ENCODE data around the gene RHBDF2.

The RHBDF2 gene

GRCh38 chr17:76499267-76499667 lies 2.0 kb downstream of the RHBDF2 start:
- Histone ChIP-seq H3K27ac (ENCODE audit: low read depth, low read length) (peak overlapping the region; percentile 67), H3K4me3 (ENCODE audit: low read length) (peak overlapping the region; percentile 4), H3K4me1 (ENCODE audit: control insufficient read depth, insufficient read depth, low read length) (peaks cover 7% of the 10 kb centered on the region), H3K27me3 (ENCODE audit: control insufficient read depth, insufficient read depth, low read length) (no peaks in the 10 kb centered on the region), H3K9ac (ENCODE audit: low read length) (peak overlapping the region; percentile 2), H3K36me3 (ENCODE audit: control insufficient read depth, insufficient read depth, low read length) (no peaks in the 10 kb centered on the region)

GRCh38 chr17:76498876-76499251 lies 2.4 kb downstream of the RHBDF2 start:
- Histone ChIP-seq H3K4me1 (ENCODE audit: control insufficient read depth, insufficient read depth, low read length) (peaks cover 7% of the 10 kb centered on the region), H3K27ac (ENCODE audit: low read depth, low read length) (peak overlapping the region; percentile 67), H3K36me3 (ENCODE audit: control insufficient read depth, insufficient read depth, low read length) (no peaks in the 10 kb centered on the region), H3K4me3 (ENCODE audit: low read length) (peak overlapping the region; percentile 4), H3K27me3 (ENCODE audit: control insufficient read depth, insufficient read depth, low read length) (no peaks in the 10 kb centered on the region), H3K9ac (ENCODE audit: low read length) (peak overlapping the region; percentile 2)

- Histone ChIP-seq H3K27me3 (ENCODE audit: control insufficient read depth, insufficient read depth, low read length) (no peaks in the 10 kb centered on the region), H3K4me3 (ENCODE audit: low read length) (peak overlapping the region; percentile 1), H3K27ac (ENCODE audit: low read depth, low read length) (peak overlapping the region; percentile 67), H3K36me3 (ENCODE audit: control insufficient read depth, insufficient read depth, low read length) (no peaks in the 10 kb centered on the region), H3K4me1 (ENCODE audit: control insufficient read depth, insufficient read depth, low read length) (peaks cover 7% of the 10 kb centered on the region), H3K9ac (ENCODE audit: low read length) (no peak overlapping the region)
Observed at GRCh38 chr17:76497979-76498875, 3.0 kb downstream of the RHBDF2 start.

- Histone ChIP-seq H3K9ac (ENCODE audit: low read length) (no peak overlapping the region), H3K27ac (ENCODE audit: low read depth, low read length) (no peak overlapping the region), H3K4me3 (ENCODE audit: low read length) (no peak overlapping the region), H3K36me3 (ENCODE audit: control insufficient read depth, insufficient read depth, low read length) (no peaks in the 10 kb centered on the region), H3K27me3 (ENCODE audit: control insufficient read depth, insufficient read depth, low read length) (no peaks in the 10 kb centered on the region), H3K4me1 (ENCODE audit: control insufficient read depth, insufficient read depth, low read length) (peaks cover 7% of the 10 kb centered on the region)
Observed at GRCh38 chr17:76497699-76497978, 3.6 kb downstream of the RHBDF2 start.

- Histone ChIP-seq H3K36me3 (ENCODE audit: control insufficient read depth, insufficient read depth, low read length) (no peaks in the 10 kb centered on the region), H3K27me3 (ENCODE audit: control insufficient read depth, insufficient read depth, low read length) (no peaks in the 10 kb centered on the region), H3K4me3 (ENCODE audit: low read length) (no peak overlapping the region), H3K27ac (ENCODE audit: low read depth, low read length) (no peak overlapping the region), H3K4me1 (ENCODE audit: control insufficient read depth, insufficient read depth, low read length) (peaks cover 3% of the 10 kb centered on the region), H3K9ac (ENCODE audit: low read length) (no peak overlapping the region)
Observed at GRCh38 chr17:76496464-76496863, 4.8 kb downstream of the RHBDF2 start.

- H3K4me3 ChIP-seq (ENCODE audit: low read length): no peak overlapping the region
- no peaks in the 10 kb centered on the region for H3K36me3 ChIP-seq (ENCODE audit: control insufficient read depth, insufficient read depth, low read length)
- H3K9ac ChIP-seq (ENCODE audit: low read length): no peak overlapping the region
- H3K4me1 ChIP-seq (ENCODE audit: control insufficient read depth, insufficient read depth, low read length): peaks cover 3% of the 10 kb centered on the region
- no peak overlapping the region for H3K27ac ChIP-seq (ENCODE audit: low read depth, low read length)
- H3K27me3 ChIP-seq (ENCODE audit: control insufficient read depth, insufficient read depth, low read length): no peaks in the 10 kb centered on the region
Observed at GRCh38 chr17:76495663-76496400, 5.4 kb downstream of the RHBDF2 start.

- Histone ChIP-seq H3K27ac (ENCODE audit: low read depth, low read length) (no peak overlapping the region), H3K27me3 (ENCODE audit: control insufficient read depth, insufficient read depth, low read length) (no peaks in the 10 kb centered on the region), H3K9ac (ENCODE audit: low read length) (no peak overlapping the region), H3K36me3 (ENCODE audit: control insufficient read depth, insufficient read depth, low read length) (no peaks in the 10 kb centered on the region), H3K4me1 (ENCODE audit: control insufficient read depth, insufficient read depth, low read length) (no peaks in the 10 kb centered on the region), H3K4me3 (ENCODE audit: low read length) (peak overlapping the region; percentile 34)
Observed at GRCh38 chr17:76493505-76494167, 7.6 kb downstream of the RHBDF2 start.

- peak overlapping the region; percentile 41 for H3K27ac ChIP-seq (ENCODE audit: low read depth, low read length)
- no peaks in the 10 kb centered on the region for H3K4me1 ChIP-seq (ENCODE audit: control insufficient read depth, insufficient read depth, low read length)
- H3K4me3 ChIP-seq (ENCODE audit: low read length): peak overlapping the region; percentile 34
Observed at GRCh38 chr17:76492989-76493501, 8.2 kb downstream of the RHBDF2 start.

GRCh38 chr17:76492123-76492988 lies 8.9 kb downstream of the RHBDF2 start:
- Histone ChIP-seq H3K9ac (ENCODE audit: low read length) (no peak overlapping the region), H3K27ac (ENCODE audit: low read depth, low read length) (peak overlapping the region; percentile 41), H3K36me3 (ENCODE audit: control insufficient read depth, insufficient read depth, low read length) (no peaks in the 10 kb centered on the region), H3K27me3 (ENCODE audit: control insufficient read depth, insufficient read depth, low read length) (no peaks in the 10 kb centered on the region), H3K4me1 (ENCODE audit: control insufficient read depth, insufficient read depth, low read length) (no peaks in the 10 kb centered on the region), H3K4me3 (ENCODE audit: low read length) (peak overlapping the region; percentile 34)

More at GRCh38 chr17:76492989-76493501, 8.2 kb downstream of the RHBDF2 start:
- no peaks in the 10 kb centered on the region for H3K36me3 ChIP-seq (ENCODE audit: control insufficient read depth, insufficient read depth, low read length)
- no peak overlapping the region for H3K9ac ChIP-seq (ENCODE audit: low read length)
- no peaks in the 10 kb centered on the region for H3K27me3 ChIP-seq (ENCODE audit: control insufficient read depth, insufficient read depth, low read length)

- H3K36me3 ChIP-seq (ENCODE audit: control insufficient read depth, insufficient read depth, low read length): no peaks in the 10 kb centered on the region
- H3K4me3 ChIP-seq (ENCODE audit: low read length): no peak overlapping the region
- H3K27me3 ChIP-seq (ENCODE audit: control insufficient read depth, insufficient read depth, low read length): no peaks in the 10 kb centered on the region
- no peaks in the 10 kb centered on the region for H3K4me1 ChIP-seq (ENCODE audit: control insufficient read depth, insufficient read depth, low read length)
- no peak overlapping the region for H3K27ac ChIP-seq (ENCODE audit: low read depth, low read length)
- H3K9ac ChIP-seq (ENCODE audit: low read length): no peak overlapping the region
Observed at GRCh38 chr17:76491271-76492122, 9.7 kb downstream of the RHBDF2 start.

GRCh38 chr17:76490112-76490710 lies 11.0 kb downstream of the RHBDF2 start:
- no peak overlapping the region for H3K4me3 ChIP-seq (ENCODE audit: low read length)
- H3K36me3 ChIP-seq (ENCODE audit: control insufficient read depth, insufficient read depth, low read length): no peaks in the 10 kb centered on the region
- no peaks in the 10 kb centered on the region for H3K4me1 ChIP-seq (ENCODE audit: control insufficient read depth, insufficient read depth, low read length)
- H3K27ac ChIP-seq (ENCODE audit: low read depth, low read length): no peak overlapping the region
- no peak overlapping the region for H3K9ac ChIP-seq (ENCODE audit: low read length)
- H3K27me3 ChIP-seq (ENCODE audit: control insufficient read depth, insufficient read depth, low read length): no peaks in the 10 kb centered on the region
